ENCODE results near the gene LMBR1. TPM values are rescaled to one million over a fixed set of nuclear protein-coding genes. Genes with fewer than 3 reads are reported as not detected.

The LMBR1 gene
- total RNA-seq, 4 donors from 2014 or later = 52.2 to 79.9 (median 62.5) TPM

- no peak for TF ChIP-seq CTCF (IDR thresholded peaks at IDR 0.05; ENCODE audit: low read depth)
These were observed 140.4 kb downstream of the LMBR1 start for GRCh38 chr7:156752367-156753228.

- TF ChIP-seq CTCF (IDR thresholded peaks at IDR 0.05; ENCODE audit: low read depth) = no peak
These were observed 141.7 kb downstream of the LMBR1 start for GRCh38 chr7:156751319-156751718.

- no peak for TF ChIP-seq CTCF (IDR thresholded peaks at IDR 0.05; ENCODE audit: low read depth)
These were observed 145.3 kb downstream of the LMBR1 start for GRCh38 chr7:156747718-156748117.

- no peak for TF ChIP-seq CTCF (IDR thresholded peaks at IDR 0.05; ENCODE audit: low read depth)
These were observed 146.1 kb downstream of the LMBR1 start for GRCh38 chr7:156746891-156747290.

- no peak for TF ChIP-seq CTCF (IDR thresholded peaks at IDR 0.05; ENCODE audit: low read depth)
These were observed 153.4 kb downstream of the LMBR1 start for GRCh38 chr7:156739596-156739995.

- TF ChIP-seq CTCF (IDR thresholded peaks at IDR 0.05; ENCODE audit: low read depth) = no peak
These were observed 157.1 kb downstream of the LMBR1 start for GRCh38 chr7:156735851-156736250.

GRCh38 chr7:156733638-156734037, 159.3 kb downstream of the LMBR1 start:
- TF ChIP-seq CTCF (IDR thresholded peaks at IDR 0.05; ENCODE audit: low read depth) = no peak
